Tongue (tissue), 2 donors: ENCODE measurements around the gene R3HDM1. TPM values are rescaled to one million over a fixed set of nuclear protein-coding genes. Genes with fewer than 3 reads are reported as not detected.
"Not testable (repeated sequence)": the region's sequence is repeated elsewhere in the genome, so short reads cannot be mapped to it uniquely, and the experiment has no call there.

ENCODE experiments used
- DNase-seq: peaks from one replicate; pipeline ENCODE4 v3.0.0-alpha.2; 2015
- total RNA-seq: library from RNA; depleted of rRNA; stranded (reverse); fragments of >200 nt; gene quantifications from one replicate; pipeline ENCODE4 v1.2.3, GENCODE V29; 2014

Gene R3HDM1
- 17.6 TPM for total RNA-seq

GRCh38 chr2:135531231-135532197 is at the start of gene R3HDM1:
R3HDM1 (plus strand) TSS chr2:135531484; CDS start chr2:135604846, 73,362 bp downstream.
- DNase-seq = peak; percentile 100

- DNase-seq = no peak
Measured at GRCh38 chr2:135485441-135485840, 45.8 kb upstream of the R3HDM1 start.

DNA sequence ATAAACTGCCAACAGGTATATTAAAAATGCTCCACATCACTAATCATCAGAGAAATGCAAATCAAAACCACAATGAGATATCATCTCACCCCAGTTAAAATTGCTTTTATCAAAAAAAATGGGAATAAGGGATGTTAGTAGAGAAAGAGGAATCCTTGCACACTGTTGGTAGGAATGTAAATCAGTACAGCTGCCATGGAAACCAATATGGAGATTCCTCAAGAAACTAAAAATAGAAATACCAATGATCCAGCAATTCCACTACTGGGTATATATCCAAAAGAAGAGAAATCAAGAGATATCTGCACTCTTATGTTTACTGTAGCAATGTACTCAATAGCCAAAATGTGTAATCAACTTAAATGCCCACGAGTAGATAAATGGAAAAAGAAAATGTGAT is 40.9 kb upstream of the R3HDM1 start:
- DNase-seq = no peak

DNA sequence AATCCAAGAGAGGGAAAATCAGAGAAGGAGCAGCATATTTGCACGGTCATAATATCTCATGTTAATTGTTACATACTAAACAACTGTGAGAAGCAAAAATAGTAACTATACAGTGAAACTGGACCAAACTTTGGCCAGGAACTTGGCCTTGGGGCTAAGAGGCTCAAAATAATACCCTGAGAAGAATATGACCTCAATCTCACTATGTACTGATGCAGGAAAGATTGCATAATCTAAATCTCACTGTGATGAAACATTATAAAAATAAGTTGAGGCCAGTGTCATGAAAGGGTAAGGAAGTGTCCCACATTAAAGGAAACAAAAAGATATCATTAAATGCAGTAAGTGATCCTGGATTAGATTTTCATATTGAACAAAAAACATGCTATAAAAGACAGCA is 36.8 kb upstream of the R3HDM1 start:
- no peak for DNase-seq

DNA sequence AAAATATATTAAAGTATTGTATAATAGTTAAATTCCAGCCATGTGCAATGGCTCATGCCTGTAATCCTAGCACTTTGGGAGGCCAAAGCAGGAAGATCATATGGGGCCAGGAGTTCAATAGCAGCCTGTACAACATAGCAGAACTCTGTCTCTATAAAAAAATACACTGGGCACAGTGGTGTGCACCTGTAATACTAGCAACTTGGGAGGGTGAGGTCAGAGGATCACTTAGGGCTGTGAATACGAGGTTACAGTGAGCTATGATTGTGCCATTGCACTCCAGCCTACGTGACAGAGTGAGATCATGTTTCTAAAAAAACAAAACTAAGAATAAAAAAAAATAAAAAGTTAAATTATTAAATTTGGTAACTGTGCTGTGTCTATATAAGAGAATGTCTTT is 36.4 kb upstream of the R3HDM1 start:
- DNase-seq = no peak

DNA sequence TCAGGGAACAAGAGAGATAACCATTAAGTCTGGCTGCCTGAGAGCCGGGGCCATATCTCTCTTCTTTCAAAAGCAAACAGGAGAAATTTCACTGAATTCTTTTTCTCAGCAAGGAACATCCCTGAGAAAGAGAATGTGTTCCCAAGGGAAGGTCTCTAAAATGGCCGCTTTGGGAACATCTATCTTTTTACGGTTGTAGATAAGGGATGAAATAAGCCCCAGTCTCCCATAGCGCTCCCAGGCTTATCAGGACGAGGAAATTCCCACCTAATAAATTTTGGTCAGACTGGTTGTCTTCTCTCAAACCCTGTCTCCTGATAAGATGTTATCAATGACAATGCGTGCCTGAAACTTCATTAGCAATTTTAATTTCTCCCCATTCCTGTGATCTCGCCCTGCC is 32.7 kb upstream of the R3HDM1 start:
- DNase-seq = not testable (repeated sequence)

- DNase-seq = no peak
Measured at GRCh38 chr2:135504811-135505210, 26.5 kb upstream of the R3HDM1 start.

DNA sequence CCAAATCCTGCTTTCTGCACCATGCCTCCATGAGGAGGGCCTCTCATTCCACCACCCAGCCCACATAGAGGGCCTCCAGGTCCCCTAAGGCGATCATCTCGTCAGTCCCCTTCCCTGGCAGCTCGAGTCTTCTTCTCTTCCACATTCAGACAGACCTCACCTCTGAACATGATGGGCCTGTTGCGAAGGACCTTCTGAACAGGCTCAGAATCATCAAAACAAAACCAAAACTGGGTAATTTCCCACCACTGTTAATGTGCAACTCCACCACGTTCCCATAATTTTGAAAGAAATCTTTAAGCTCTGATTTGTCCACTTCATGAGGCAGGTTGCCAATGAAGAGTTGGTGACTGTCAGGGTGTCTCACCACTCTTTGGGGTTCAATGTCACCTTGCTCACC is 20.7 kb upstream of the R3HDM1 start:
- no peak for DNase-seq

- no peak for DNase-seq
Measured at GRCh38 chr2:135512099-135512498, 19.2 kb upstream of the R3HDM1 start.

DNA sequence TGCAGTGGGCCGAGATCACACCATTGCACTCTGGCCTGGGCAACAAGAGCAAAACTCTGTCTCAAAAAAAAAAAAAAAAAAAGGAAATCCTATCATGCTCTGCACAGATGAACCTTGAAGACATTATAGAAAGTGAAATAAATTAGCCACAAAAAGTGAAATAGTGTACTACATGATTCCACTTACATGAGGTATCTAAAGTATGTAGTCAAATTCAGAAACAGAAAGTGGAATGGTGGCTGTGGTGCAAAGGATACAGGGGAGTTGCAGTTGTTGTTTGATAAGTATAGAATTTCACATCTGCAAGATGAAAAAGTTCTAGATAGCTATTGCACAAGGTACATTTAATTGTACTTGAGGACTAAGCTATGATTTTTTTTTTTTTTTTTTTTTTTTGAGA is 5.5 kb upstream of the R3HDM1 start:
- no peak for DNase-seq

DNA sequence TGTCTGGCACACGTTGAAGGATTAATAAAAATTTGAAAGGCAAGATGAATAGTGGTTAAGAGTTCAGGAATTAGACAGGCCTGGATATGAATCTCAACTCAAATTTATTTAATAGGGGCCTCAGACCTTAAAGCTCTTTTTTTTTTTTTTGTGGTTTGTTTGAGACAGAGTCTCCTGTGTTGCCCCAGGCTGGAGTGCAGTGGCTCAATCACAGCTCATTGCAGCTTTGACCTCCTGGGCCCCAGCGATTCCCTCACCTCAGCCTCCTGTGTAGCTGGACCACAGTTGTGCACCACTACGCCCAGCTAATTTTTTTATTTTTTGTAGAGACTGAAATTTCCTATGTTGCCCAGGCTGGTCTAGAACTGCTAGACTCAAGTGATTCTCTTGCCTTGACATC is 3.3 kb upstream of the R3HDM1 start:
- no peak for DNase-seq

- DNase-seq = peak; percentile 99
Measured at GRCh38 chr2:135530313-135531230, 712 bp upstream of the R3HDM1 start, which contains the start of gene ZRANB3. ZRANB3 (minus strand) TSS chr2:135531218.

GRCh38 chr2:135532581-135532980 is 1.3 kb downstream of the R3HDM1 start:
- peak; percentile 4 for DNase-seq

DNA sequence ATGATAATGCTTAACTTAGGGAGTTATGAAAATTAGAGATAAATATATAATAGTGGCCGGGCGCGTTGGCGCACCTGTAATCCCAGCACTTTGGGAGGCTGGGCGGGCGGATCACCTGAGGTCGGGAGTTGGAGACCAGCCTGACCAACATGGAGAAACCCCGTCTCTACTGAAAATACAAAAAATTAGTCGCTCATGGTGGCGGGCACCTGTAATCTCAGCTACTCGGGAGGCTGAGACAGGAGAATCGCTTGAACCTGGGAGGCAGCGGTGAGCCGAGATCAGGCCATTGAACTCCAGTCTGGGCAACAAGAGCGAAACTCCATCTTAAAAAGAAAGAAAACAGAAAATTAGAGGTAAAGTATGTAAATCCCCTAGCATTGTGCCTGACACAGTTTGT is 2.3 kb downstream of the R3HDM1 start:
- not testable (repeated sequence) for DNase-seq

DNA sequence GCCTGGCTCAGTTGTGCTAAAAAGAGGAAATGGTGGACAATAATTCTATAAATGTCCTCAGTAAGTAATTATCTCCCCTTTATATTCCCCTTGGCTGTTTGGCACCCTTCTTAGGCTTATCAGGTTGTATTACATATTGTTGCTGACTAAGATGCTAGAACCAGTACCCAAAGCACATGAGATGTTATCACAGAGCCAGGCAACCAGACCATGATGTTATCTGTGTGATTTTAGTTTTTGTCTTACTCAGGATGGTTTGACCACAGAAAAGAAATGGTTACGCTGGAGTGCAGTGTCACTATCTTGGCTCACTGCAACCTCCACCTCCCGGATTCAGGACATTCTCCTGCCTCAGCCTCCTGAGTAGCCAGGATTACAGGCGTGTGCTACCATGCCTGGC is 15.2 kb downstream of the R3HDM1 start:
- DNase-seq = no peak

- DNase-seq = no peak
Measured at GRCh38 chr2:135547311-135547710, 16.0 kb downstream of the R3HDM1 start.

DNA sequence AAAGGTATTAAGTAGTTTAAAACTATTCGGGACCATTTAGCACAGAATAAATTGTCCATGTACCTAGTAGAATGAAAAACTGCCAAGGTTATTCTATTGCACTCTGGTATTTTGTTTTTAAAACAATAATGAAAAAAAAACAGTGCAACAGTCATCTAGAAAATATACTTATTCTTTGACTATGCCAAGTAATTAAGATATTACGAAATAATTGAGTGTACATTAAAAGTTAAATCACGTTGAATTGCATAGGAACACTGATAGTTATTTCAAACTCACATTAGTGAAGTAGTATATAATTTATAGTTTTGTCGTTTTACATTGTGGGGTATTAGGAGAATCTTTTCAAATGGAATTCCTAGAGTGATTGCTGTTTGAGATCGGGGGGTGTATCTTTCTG is 20.1 kb downstream of the R3HDM1 start:
- no peak for DNase-seq

DNA sequence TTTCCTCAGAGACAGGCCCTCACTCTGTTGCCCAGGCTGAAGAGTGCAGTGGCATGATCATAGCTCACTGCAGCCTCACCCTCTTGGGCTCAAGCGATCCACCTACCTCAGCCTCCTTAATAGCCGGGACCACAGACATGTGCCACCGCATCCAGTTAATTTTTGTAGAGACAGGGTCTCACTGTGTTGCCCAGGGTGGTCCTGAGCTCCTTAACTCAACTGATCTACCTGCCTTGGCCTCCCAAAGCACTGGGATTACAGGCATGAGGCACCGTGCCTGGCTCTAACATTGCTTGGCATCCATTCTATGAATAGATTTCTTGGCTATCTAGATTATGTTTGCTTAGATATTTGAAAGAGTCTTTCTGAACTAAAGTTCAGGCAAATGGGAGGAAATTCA is 21.6 kb downstream of the R3HDM1 start:
- no peak for DNase-seq

DNA sequence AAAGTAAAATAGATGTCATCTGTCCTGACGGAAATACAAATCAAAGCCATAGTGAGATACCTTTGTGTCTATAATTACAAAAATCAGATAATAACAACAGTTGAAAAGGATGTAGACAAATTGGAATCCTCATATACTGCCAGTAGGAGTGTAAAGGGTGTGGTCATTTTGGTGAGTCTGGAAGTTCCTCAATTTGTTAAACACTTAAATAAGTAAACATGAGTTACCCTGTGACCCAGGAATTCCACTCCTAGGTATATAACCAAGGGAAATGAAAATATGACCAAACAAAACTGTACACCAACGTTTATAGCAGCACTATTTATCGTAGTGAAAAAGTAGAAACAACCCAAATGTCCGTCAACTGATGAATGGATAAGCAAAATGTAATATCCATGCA is 24.0 kb downstream of the R3HDM1 start:
- no peak for DNase-seq

DNA sequence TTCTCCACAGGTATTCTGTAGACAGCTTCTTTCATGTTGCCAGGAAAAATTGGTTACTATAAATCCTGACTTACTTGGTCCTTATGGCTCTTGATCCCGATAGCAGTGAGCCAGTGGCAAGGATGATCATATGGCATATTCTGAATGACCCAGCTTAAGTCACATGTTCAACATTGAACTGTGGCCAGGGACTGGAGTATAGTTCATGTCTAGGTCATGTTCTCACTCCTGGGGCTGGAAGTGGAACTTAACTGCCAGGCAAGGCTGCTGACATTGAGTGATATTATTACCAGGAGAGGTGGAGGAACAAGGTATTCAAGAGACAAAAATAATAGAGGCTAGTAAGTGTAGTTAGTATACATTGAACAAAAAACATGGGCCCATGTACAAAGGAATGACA is 26.2 kb downstream of the R3HDM1 start:
- DNase-seq = no peak

GRCh38 chr2:135561925-135562324 is 30.6 kb downstream of the R3HDM1 start:
- no peak for DNase-seq

DNA sequence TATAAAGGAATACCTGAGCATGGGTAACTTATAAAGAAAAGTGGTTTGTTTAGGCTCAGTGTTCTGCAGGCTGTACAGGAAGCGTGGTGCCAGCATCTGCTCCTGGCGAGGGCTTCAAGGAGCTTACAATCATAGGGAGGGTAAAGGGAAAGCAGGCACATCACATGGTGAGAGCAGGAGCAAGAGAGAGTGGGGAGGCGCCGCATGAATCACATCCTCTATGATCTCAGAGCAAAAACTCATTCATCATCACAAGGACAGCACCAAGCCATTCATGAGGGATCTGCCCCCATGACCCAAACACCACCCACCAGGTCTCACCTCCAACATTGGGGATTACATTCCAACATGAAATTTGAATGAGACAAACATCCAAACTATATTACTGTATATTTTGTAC is 32.5 kb downstream of the R3HDM1 start:
- DNase-seq = no peak

DNA sequence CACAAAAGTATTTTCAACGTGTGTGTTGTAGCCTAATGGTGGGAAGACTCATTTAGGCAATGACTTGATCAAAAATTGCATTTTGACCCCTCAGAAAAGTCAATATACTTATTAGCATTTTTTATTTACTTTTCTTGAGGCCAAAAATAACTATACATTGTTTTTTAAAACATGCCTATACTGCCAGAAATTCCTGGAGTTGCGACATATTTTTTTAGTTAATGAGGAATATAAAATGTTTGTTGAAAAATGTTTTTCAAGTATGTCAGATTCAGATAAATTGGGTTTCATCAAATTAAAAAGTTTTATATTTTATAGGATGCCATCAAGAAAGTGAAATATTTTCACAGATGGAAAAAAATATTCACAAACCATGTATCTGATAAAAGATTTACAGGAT is 39.6 kb downstream of the R3HDM1 start:
- no peak for DNase-seq
